ENCODE results near the gene BPIFA1. TPM values are rescaled to one million over a fixed set of nuclear protein-coding genes. Genes with fewer than 3 reads are reported as not detected.

Gene BPIFA1
- total and polyA plus RNA-seq, 9 of the 15 experiments (the other 6 are each of a cell fraction or from before 2014, with no cell fraction given), result not detected

- Histone ChIP-seq H2AFZ (ENCODE audit: low read depth, low read length) (no peak overlapping the region), H3K4me1 (replicated peaks in 1 of 2; ENCODE audit: control insufficient read depth in 2 of 2, insufficient read depth in 2 of 2, low read length in 2 of 2) (peaks cover 3 to 13% of the 10 kb centered on the region in 2 experiments; a peak in 3 of 5 replicates), H3K4me2 (ENCODE audit: insufficient read depth, low read length) (no peak overlapping the region), H3K9me1 (ENCODE audit: control insufficient read depth, insufficient read depth, low read length) (no peaks in the 10 kb centered on the region), H3K36me3 (ENCODE audit: control insufficient read depth, insufficient read depth, low read length) (no peaks in the 10 kb centered on the region), H3K9me3 (replicated peaks; ENCODE audit: control insufficient read depth, insufficient read depth, low read depth, low read length) (no peaks in the 10 kb centered on the region), H3K9ac (ENCODE audit: insufficient read depth in 1 of 2, low read depth in 2 of 2, low read length in 2 of 2) (no peak overlapping the region), H3K4me3 (no peak overlapping the region), H4K20me1 (replicated peaks; ENCODE audit: control insufficient read depth, insufficient read depth, low read length) (no peaks in the 10 kb centered on the region), H3K27me3 (ENCODE audit: control insufficient read depth in 2 of 2, insufficient read depth in 2 of 2, low read length in 2 of 2) (no peaks in the 10 kb centered on the region), H3K79me2 (ENCODE audit: control insufficient read depth, insufficient read depth, low read length) (no peaks in the 10 kb centered on the region), H3K27ac (ENCODE audit: extremely low read depth, low read depth, low read length) (no peak overlapping the region)
- TF ChIP-seq KDM2B (CRISPR knock-in tag; IDR thresholded peaks at IDR 0.05) (no peak), HLTF (IDR thresholded peaks at IDR 0.05) (no peak), GTF2B (IDR thresholded peaks at IDR 0.05; ENCODE audit: extremely low read depth, insufficient read length) (no peak), THRB (CRISPR knock-in tag; conservative IDR thresholded peaks at IDR 0.05) (no peak), FOSL1 (tag; conservative IDR thresholded peaks at IDR 0.05) (peak; percentile 77), ZBTB43 (CRISPR knock-in tag; IDR thresholded peaks at IDR 0.05) (no peak), MCM3 (IDR thresholded peaks at IDR 0.05) (no peak), JUND (IDR thresholded peaks at IDR 0.05; ENCODE audit: borderline replicate concordance, low read depth, low read length) (0 out of 2 replicates have a peak, but pooled peaks have one; percentile 18), JUND (tag; IDR thresholded peaks at IDR 0.05; ENCODE audit: borderline replicate concordance, low read depth, low read length) (peak; percentile 56; the same call in 1 of the 3 replicates)
- BruUV-seq (replicated peaks), result no TSS peak
- 25% methylated on average over 2 of the region's 2 CpGs for WGBS (ENCODE audit: insufficient coverage, low coverage, missing lambda C conversion rate)
- ChIA-PET CTCF (ENCODE audit: low intra/inter-chr PET ratio) (no interaction called here), POLR2A (no interaction called here)
- ATAC-seq (no peak), FAIRE-seq (no peak), DNase-seq (ENCODE audit: extremely low read depth in 1 of 4, low spot score in 3 of 4) (no peak)
- in situ Hi-C loops (cut with MboI) (no loop called here), intact Hi-C loops (cut with micrococcal nuclease) (no loop called here)
Measured at GRCh38 chr20:33255005-33255404, 19.2 kb downstream of the BPIFA1 start.

Measured in K562 (cell line).